GM19240 (cell line): ENCODE measurements around the gene FAHD1.
"Not testable (repeated sequence)": the region's sequence is repeated elsewhere in the genome, so short reads cannot be mapped to it uniquely, and the experiment has no call there.

Experiments used
- DNase-seq: peaks from one replicate; pipeline ENCODE4 v3.0.0; 2011; ENCODE audit warnings: low spot score; ENCODE audit not compliant: insufficient read length

The FAHD1 gene

GRCh38 chr16:1789643-1790045 lies 37.4 kb upstream of the FAHD1 start:
- DNase-seq, result no peak

GRCh38 chr16:1790261-1790610 lies 36.8 kb upstream of the FAHD1 start:
- no peak for DNase-seq

- DNase-seq, result no peak
Observed at GRCh38 chr16:1790611-1791255, 36.3 kb upstream of the FAHD1 start.

- DNase-seq, result no peak
Observed at GRCh38 chr16:1791256-1791942, 35.6 kb upstream of the FAHD1 start.

- DNase-seq, result no peak
Observed at GRCh38 chr16:1791943-1792812, 34.8 kb upstream of the FAHD1 start.

GRCh38 chr16:1792836-1793577 lies 34.0 kb upstream of the FAHD1 start:
- DNase-seq, result no peak

- no peak for DNase-seq
Observed at GRCh38 chr16:1793578-1794220, 33.3 kb upstream of the FAHD1 start, which contains the start of gene IGFALS. TSS of gene IGFALS (minus strand) at chr16:1793705. CDS start at chr16:1793652, 53 bp downstream.

GRCh38 chr16:1794221-1794871 lies 32.7 kb upstream of the FAHD1 start:
- no peak for DNase-seq

GRCh38 chr16:1794908-1795666 lies 31.9 kb upstream of the FAHD1 start:
- DNase-seq, result no peak

GRCh38 chr16:1799263-1799662 lies 27.7 kb upstream of the FAHD1 start:
- DNase-seq, result not testable (repeated sequence)

- no peak for DNase-seq
Observed at GRCh38 chr16:1800701-1801100, 26.3 kb upstream of the FAHD1 start.

GRCh38 chr16:1807626-1808025 lies 19.4 kb upstream of the FAHD1 start:
- no peak for DNase-seq

- no peak for DNase-seq
Observed at GRCh38 chr16:1808691-1809090, 18.3 kb upstream of the FAHD1 start.

- no peak for DNase-seq
Observed at GRCh38 chr16:1809281-1809801, 17.7 kb upstream of the FAHD1 start.

GRCh38 chr16:1810106-1810505 lies 16.9 kb upstream of the FAHD1 start:
- DNase-seq, result no peak

GRCh38 chr16:1810536-1810935 lies 16.5 kb upstream of the FAHD1 start:
- no peak for DNase-seq

GRCh38 chr16:1812732-1813163 lies 14.3 kb upstream of the FAHD1 start:
- no peak for DNase-seq

- no peak for DNase-seq
Observed at GRCh38 chr16:1815461-1815860, 11.5 kb upstream of the FAHD1 start.
